Measurements from ENCODE around the gene ADARB2.

DNA sequence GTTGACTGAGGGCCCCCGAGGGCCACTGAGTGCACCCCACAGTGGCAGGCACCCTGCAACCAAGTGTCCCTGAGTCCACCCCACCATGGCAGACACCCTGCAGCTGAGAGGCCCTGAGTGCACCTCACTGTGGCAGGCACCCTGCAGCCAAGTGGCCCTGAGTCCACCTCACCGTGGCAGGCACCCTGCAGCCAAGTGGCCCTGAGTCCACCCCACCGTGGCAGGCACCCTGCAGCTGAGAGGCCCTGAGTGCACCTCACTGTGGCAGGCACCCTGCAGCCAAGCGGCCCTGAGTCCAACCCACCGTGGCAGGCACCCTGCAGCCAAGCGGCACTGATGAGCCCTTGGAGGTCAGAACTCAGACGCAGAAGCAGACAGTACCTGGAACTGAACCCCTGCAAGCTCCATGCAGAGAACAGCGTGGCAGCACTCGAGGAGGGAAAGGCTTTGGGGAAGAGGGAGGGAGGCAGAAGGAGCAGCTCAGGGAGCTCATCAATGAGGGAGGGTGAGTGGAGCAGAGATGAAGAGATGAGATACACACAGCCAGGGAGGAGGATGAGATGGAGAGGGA lies 524.7 kb downstream of the ADARB2 start:
- TF ChIP-seq, protein P1, sequence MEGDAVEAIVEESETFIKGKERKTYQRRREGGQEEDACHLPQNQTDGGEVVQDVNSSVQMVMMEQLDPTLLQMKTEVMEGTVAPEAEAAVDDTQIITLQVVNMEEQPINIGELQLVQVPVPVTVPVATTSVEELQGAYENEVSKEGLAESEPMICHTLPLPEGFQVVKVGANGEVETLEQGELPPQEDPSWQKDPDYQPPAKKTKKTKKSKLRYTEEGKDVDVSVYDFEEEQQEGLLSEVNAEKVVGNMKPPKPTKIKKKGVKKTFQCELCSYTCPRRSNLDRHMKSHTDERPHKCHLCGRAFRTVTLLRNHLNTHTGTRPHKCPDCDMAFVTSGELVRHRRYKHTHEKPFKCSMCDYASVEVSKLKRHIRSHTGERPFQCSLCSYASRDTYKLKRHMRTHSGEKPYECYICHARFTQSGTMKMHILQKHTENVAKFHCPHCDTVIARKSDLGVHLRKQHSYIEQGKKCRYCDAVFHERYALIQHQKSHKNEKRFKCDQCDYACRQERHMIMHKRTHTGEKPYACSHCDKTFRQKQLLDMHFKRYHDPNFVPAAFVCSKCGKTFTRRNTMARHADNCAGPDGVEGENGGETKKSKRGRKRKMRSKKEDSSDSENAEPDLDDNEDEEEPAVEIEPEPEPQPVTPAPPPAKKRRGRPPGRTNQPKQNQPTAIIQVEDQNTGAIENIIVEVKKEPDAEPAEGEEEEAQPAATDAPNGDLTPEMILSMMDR (IDR thresholded peaks at IDR 0.05) = no peak
- TF ChIP-seq POLR2A (IDR thresholded peaks at IDR 0.05) = no peak

Measured in testis (tissue), 2 donors.